ENCODE results near the gene ZCCHC18.
"Not testable (repeated sequence)": the region's sequence is repeated elsewhere in the genome, so short reads cannot be mapped to it uniquely, and the experiment has no call there.

ZCCHC18 gene

GRCh38 chrX:104112326-104112951 is at the start of gene ZCCHC18:
Gene ZCCHC18, plus strand, starts transcription at chrX:104112523. Its CDS starts 1,589 bp downstream, at chrX:104114112.
- DNase-seq = no peak

GRCh38 chrX:104062636-104063035 is 49.7 kb upstream of the ZCCHC18 start:
- not testable (repeated sequence) for DNase-seq

- DNase-seq = not testable (repeated sequence)
Observed at GRCh38 chrX:104075778-104076445, 36.4 kb upstream of the ZCCHC18 start, which contains the start of gene TMSB15C. Gene TMSB15C, minus strand, starts transcription at chrX:104076236.

- not testable (repeated sequence) for DNase-seq
Observed at GRCh38 chrX:104077854-104078253, 34.5 kb upstream of the ZCCHC18 start.

GRCh38 chrX:104084063-104084462 is 28.3 kb upstream of the ZCCHC18 start:
- no peak for DNase-seq

- no peak for DNase-seq
Observed at GRCh38 chrX:104084534-104085277, 27.6 kb upstream of the ZCCHC18 start.

- DNase-seq = no peak
Observed at GRCh38 chrX:104085477-104085876, 26.8 kb upstream of the ZCCHC18 start.

GRCh38 chrX:104085919-104086318 is 26.4 kb upstream of the ZCCHC18 start:
- no peak for DNase-seq

- peak; percentile 74 for DNase-seq
Observed at GRCh38 chrX:104098151-104098808, 14.0 kb upstream of the ZCCHC18 start.

GRCh38 chrX:104098919-104099318 is 13.4 kb upstream of the ZCCHC18 start:
- no peak for DNase-seq

GRCh38 chrX:104104676-104105075 is 7.6 kb upstream of the ZCCHC18 start:
- DNase-seq = no peak

GRCh38 chrX:104105330-104106262 is 6.7 kb upstream of the ZCCHC18 start:
- no peak for DNase-seq

GRCh38 chrX:104108955-104109354 is 3.4 kb upstream of the ZCCHC18 start:
- no peak for DNase-seq

GRCh38 chrX:104110491-104111240 is 1.7 kb upstream of the ZCCHC18 start:
- DNase-seq = not testable (repeated sequence)

- peak; percentile 18 for DNase-seq
Observed at GRCh38 chrX:104113222-104113965, 1.1 kb downstream of the ZCCHC18 start.

- no peak for DNase-seq
Observed at GRCh38 chrX:104117759-104118158, 5.4 kb downstream of the ZCCHC18 start.

- no peak for DNase-seq
Observed at GRCh38 chrX:104118765-104119164, 6.4 kb downstream of the ZCCHC18 start.

GRCh38 chrX:104122829-104123228 is 10.5 kb downstream of the ZCCHC18 start:
- no peak for DNase-seq

GRCh38 chrX:104126856-104127255 is 14.5 kb downstream of the ZCCHC18 start:
- no peak for DNase-seq

GRCh38 chrX:104130808-104131207 is 18.5 kb downstream of the ZCCHC18 start:
- no peak for DNase-seq

Data from DMS 273 treated with DMSO at 0.1 percent for 48 hours (cell line).